Brain microvascular endothelial cell (primary cell): ENCODE data around the gene KRT80.
A peak's percentile ranks its signal among the peaks of the same experiment; 100 is the strongest.

ENCODE experiments used
- DNase-seq: peaks from one replicate; pipeline ENCODE4 v3.0.0-alpha.2; 2020
- H3K27ac ChIP-seq: fragments of 250-450 bp; sonication (Bioruptor Pico); 2 replicates; pipeline ENCODE4 v1.5.1; 2020; ENCODE audit warnings: mild to moderate bottlenecking, moderate library complexity
- H3K27me3 ChIP-seq: fragments of 250-450 bp; sonication (Bioruptor Pico); replicated peaks from 2 replicates; pipeline ENCODE4 v1.5.1; 2020; ENCODE audit warnings: mild to moderate bottlenecking
- H3K36me3 ChIP-seq: fragments of 250-450 bp; sonication (Bioruptor Pico); replicated peaks from 2 replicates; pipeline ENCODE4 v1.5.1; 2020; ENCODE audit warnings: mild to moderate bottlenecking
- H3K4me3 ChIP-seq: 2 replicates; pipeline ENCODE4 v1.5.1; 2011; ENCODE audit warnings: low read depth, mild to moderate bottlenecking, control low read depth, low read length, moderate library complexity
- in situ Hi-C: cut with HindIII; loops from 2 replicates; pipeline ENCODE4 v1.10.0; 2017; ENCODE audit warnings: low sequenced_read_pairs, low pct_ligation_motif_present
- TF ChIP-seq, protein P1 (sequence below): IDR thresholded peaks from 2 replicates; pipeline ENCODE4 v1.5.1; 2011; ENCODE audit warnings: low read depth, mild to moderate bottlenecking, moderate library complexity, low read length, control low read depth, inconsistent platforms; ENCODE audit errors: missing control alignments

KRT80 gene

DNA sequence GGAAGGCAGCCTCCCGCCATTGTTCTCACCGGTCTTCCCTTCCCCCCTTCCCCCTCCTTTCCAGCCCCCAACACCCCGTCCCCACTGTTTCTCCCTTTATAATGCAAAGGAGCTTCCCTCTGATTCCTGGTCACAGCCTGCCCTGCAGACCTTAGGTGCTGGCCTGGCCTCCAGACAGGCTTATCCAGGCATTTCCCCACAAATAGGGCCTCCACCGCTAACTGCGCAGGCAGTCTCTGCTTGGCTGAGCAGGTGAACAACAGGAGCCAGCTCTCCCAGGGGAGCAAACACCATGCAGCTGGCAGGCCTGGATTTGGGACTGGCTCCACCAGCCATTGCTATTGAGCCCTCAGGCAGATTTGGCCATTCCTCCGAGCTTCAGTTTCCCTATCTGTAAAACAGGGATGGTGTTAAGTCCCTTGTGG is 66.3 kb downstream of the KRT80 start:
- in situ Hi-C loops: no loop called here
- TF ChIP-seq, protein P1, sequence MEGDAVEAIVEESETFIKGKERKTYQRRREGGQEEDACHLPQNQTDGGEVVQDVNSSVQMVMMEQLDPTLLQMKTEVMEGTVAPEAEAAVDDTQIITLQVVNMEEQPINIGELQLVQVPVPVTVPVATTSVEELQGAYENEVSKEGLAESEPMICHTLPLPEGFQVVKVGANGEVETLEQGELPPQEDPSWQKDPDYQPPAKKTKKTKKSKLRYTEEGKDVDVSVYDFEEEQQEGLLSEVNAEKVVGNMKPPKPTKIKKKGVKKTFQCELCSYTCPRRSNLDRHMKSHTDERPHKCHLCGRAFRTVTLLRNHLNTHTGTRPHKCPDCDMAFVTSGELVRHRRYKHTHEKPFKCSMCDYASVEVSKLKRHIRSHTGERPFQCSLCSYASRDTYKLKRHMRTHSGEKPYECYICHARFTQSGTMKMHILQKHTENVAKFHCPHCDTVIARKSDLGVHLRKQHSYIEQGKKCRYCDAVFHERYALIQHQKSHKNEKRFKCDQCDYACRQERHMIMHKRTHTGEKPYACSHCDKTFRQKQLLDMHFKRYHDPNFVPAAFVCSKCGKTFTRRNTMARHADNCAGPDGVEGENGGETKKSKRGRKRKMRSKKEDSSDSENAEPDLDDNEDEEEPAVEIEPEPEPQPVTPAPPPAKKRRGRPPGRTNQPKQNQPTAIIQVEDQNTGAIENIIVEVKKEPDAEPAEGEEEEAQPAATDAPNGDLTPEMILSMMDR: no peak
- H3K27ac ChIP-seq: no peak overlapping the region
- no peaks in the 10 kb centered on the region for H3K36me3 ChIP-seq
- no peak for DNase-seq
- no peaks in the 10 kb centered on the region for H3K27me3 ChIP-seq
- no peak overlapping the region for H3K4me3 ChIP-seq

DNA sequence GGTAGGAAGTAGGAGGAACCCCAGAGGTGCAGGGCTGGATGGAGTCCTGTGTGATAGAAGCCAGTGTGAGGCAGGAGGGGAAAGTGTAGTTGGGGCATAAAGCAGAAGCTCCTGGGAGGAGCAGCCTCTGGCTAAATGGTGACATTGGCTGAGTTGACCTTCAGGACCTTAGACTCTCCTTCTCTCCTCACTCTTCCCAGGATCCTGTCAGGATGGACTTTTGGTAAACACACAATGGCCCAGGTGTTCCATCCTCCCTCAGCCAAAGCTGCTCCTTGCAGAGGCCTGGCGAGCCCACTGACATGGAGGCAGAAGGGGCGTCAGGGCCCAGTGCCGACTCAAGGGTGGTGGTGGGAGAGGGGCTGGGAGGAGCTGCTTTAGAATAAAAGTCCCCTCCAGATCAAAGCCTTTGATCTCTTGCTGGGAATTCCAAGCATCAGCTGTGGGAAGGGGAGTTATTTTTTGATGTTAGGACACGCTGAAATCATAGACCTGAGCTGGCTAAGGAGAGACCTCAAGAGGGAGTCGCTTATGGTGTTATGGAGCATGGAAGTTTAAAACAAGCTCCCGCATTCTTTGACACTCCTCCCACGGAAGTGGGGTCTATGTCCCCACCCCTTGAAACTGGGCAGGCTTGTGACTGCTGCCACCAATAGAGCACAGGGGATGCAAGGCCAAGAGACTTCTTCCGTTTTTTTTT is 68.2 kb downstream of the KRT80 start:
- no peaks in the 10 kb centered on the region for H3K27me3 ChIP-seq
- no peak overlapping the region for H3K27ac ChIP-seq
- in situ Hi-C loops: no loop called here
- H3K4me3 ChIP-seq: no peak overlapping the region
- DNase-seq: no peak
- H3K36me3 ChIP-seq: no peaks in the 10 kb centered on the region
- TF ChIP-seq, protein P1: no peak

DNA sequence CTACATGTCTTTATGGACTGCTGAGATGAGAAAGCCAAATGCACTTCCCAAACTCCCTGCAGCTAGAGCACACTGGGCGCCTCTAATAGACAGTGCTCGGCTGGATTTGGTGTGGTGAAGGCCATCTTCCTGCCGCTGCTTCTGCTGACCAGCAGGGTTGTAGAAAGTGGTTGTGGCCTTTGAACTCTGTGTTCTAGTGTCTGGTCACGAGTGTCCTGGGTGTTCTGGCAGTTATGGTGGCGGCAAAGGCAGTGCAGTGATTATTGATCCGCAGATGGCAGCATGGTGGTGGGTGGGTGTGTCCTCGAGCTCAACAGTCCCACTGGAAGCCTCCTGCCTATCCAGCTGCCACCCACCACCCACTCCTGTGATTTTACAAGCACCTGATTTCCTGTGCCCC is 68.9 kb downstream of the KRT80 start:
- Histone ChIP-seq H3K4me3 (no peak overlapping the region), H3K27ac (no peak overlapping the region), H3K27me3 (no peaks in the 10 kb centered on the region), H3K36me3 (no peaks in the 10 kb centered on the region)
- in situ Hi-C loops: no loop called here
- TF ChIP-seq, protein P1: no peak
- no peak for DNase-seq

DNA sequence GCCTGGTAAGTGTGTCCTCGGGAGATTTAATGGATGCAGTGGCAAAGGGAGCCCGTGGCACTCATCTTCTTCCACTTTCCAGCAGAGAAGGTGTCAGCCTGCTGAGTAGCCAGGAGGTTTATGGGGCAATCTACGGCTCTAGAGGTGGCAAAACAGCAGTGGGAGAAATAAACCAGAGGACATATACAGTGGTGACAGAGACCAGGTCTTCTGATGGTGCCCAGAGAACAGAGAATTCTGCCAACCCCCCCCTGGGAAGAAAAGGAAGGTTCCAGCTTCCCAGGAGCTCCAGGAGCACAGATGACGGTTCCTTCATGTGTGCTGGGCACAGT is 69.3 kb downstream of the KRT80 start:
- Histone ChIP-seq H3K4me3 (no peak overlapping the region), H3K36me3 (no peaks in the 10 kb centered on the region), H3K27me3 (no peaks in the 10 kb centered on the region), H3K27ac (no peak overlapping the region)
- TF ChIP-seq, protein P1: no peak
- in situ Hi-C loops: no loop called here
- no peak for DNase-seq

DNA sequence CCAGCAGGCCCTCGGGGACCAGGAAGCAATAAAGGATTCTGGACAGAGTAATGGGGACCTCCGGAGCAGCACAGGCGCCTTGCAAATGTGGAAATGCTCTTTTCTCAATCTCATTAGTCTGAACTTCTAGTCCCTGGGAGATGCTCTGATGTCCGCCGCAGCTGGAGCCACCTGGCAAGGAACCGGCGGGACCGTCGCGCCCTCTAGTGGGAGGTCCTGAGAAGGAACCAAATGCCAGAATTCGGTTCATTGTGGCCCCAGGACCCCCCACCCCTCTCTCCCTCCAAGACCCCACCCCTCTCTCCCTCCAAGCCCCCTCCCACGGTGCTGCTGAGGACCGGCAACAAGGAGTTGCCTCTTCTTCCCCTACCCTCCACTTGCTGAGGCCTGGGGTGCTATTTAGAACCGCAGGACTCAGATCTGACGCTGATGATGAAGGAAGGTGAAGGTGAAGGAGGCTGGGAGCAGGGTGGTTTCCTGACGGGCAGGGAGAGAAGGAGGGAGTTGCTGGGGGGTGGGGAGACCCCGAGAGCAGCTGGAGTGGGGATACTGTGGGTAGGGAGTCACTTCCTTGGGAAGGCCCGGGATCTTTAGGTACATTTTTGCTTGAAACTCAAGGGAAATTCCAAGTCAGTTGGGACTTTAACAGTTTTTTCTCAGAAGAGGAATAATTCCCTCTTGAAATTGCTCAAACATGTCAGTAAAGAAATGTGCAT is 69.8 kb downstream of the KRT80 start:
- Histone ChIP-seq H3K27me3 (no peaks in the 10 kb centered on the region), H3K27ac (no peak overlapping the region), H3K36me3 (no peaks in the 10 kb centered on the region), H3K4me3 (no peak overlapping the region)
- in situ Hi-C loops: no loop called here
- TF ChIP-seq, protein P1: peak; percentile 86
- peak; percentile 22 for DNase-seq
